Tibial artery (tissue), 4 donors: ENCODE results near the gene ALOX5.

ENCODE experiments used
- DNase-seq, 2 donors: peaks; one replicate each; pipeline ENCODE4 v3.0.0-alpha.2; 2019
- H3K27ac ChIP-seq, 2 donors: fragments of 200-600 bp; sonication (generic) in 1 of 2; 1 replicate in 1 of 2; 2 replicates in 1 of 2; pipeline ENCODE4 v1.5.1; 2018 to 2019; ENCODE audit warnings: mild to moderate bottlenecking in 1 of 2
- H3K27me3 ChIP-seq, 2 donors: fragments of 200-600 bp; sonication (generic) in 1 of 2; one replicate each; pipeline versions ENCODE4 v1.5.1 to v1.6.0; 2016 to 2019
- H3K36me3 ChIP-seq, 3 donors: fragments of 200-600 bp; sonication (generic) in 2 of 3; one replicate each; pipeline ENCODE4 v1.5.1; 2016 to 2019; ENCODE audit warnings: mild to moderate bottlenecking in 2 of 3
- H3K4me1 ChIP-seq, 4 donors: fragments of 200-600 bp; sonication (generic) in 2 of 4; 1 replicate in 3 of 4; 2 replicates in 1 of 4; pipeline ENCODE4 v1.5.1; 2016 to 2019
- H3K4me3 ChIP-seq, 2 donors: fragments of 200-600 bp; sonication (generic) in 1 of 2; 1 replicate in 1 of 2; 2 replicates in 1 of 2; pipeline ENCODE4 v1.5.1; 2018 to 2019; ENCODE audit warnings: mild to moderate bottlenecking in 2 of 2
- H3K9me3 ChIP-seq, 3 donors: fragments of 200-600 bp; sonication (generic) in 1 of 3; one replicate each; pipeline ENCODE4 v1.5.1; 2016 to 2019
- CTCF ChIP-seq, 2 experiments: fragments of 200-600 bp in 1 of 2; fragments of 450-650 bp in 1 of 2; IDR thresholded peaks; one replicate each; pipeline ENCODE4 v1.5.1; 2017 to 2019; ENCODE audit warnings: antibody characterized with exemption in 2 of 2, mild to moderate bottlenecking in 1 of 2, moderate library complexity in 1 of 2
- intact Hi-C: fragments of 100-400 bp; cut with DNase I; formaldehyde crosslinking; loops from one replicate; pipeline ENCODE4 v1.15.0; 2023; ENCODE audit warnings: low total_unique reads

ALOX5 gene

DNA sequence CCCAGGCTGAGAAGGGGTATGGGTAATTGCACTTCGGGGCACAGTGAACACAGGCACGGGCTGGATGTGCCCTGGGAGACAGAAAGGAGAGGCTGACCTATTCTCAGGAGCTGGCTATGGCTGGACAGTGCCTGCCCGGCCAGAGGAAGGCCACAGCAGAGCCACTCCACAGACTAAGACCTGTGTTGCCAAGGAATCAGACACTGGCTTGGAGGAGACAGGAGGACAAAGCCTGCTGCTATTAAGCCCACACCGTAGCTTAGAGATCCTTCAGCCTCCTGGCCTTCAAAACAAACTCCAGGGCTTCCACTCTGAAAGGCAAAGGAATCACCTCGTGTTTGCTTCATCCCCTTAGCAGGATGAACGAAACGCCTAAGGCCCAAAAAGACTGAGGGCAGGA is 82.2 kb downstream of the ALOX5 start:
- no peak overlapping the region for H3K27ac ChIP-seq
- H3K36me3 ChIP-seq, result peaks cover 32 to 60% (median 53%) of the 10 kb centered on the region in 3 donors
- H3K27me3 ChIP-seq, result no peaks in the 10 kb centered on the region
- TF ChIP-seq CTCF (IDR thresholded peaks at IDR 0.05), result no peak
- H3K4me3 ChIP-seq, result no peak overlapping the region
- intact Hi-C loops, result no loop called here
- H3K9me3 ChIP-seq, result no peaks in the 10 kb centered on the region
- peaks cover 0 to 4% (median 0%) of the 10 kb centered on the region in 4 donors for H3K4me1 ChIP-seq
- no peak for DNase-seq

- TF ChIP-seq CTCF (IDR thresholded peaks at IDR 0.05), result no peak
- Histone ChIP-seq H3K9me3 (no peaks in the 10 kb centered on the region), H3K4me1 (peaks cover 0 to 4% (median 0%) of the 10 kb centered on the region in 4 donors), H3K36me3 (peaks cover 32 to 65% (median 54%) of the 10 kb centered on the region in 3 donors), H3K27me3 (no peaks in the 10 kb centered on the region), H3K27ac (no peak overlapping the region), H3K4me3 (no peak overlapping the region)
- intact Hi-C loops, result no loop called here
- DNase-seq, result no peak
These were observed 82.8 kb downstream of the ALOX5 start for GRCh38 chr10:45456822-45457221.

GRCh38 chr10:45457487-45457886 is 83.5 kb downstream of the ALOX5 start:
- Histone ChIP-seq H3K36me3 (peaks cover 32 to 70% (median 59%) of the 10 kb centered on the region in 3 donors), H3K27me3 (no peaks in the 10 kb centered on the region), H3K4me3 (no peak overlapping the region), H3K4me1 (peaks cover 0 to 4% (median 0%) of the 10 kb centered on the region in 4 donors), H3K27ac (no peak overlapping the region), H3K9me3 (no peaks in the 10 kb centered on the region)
- intact Hi-C loops, result no loop called here
- no peak for TF ChIP-seq CTCF (IDR thresholded peaks at IDR 0.05)
- no peak for DNase-seq

- Histone ChIP-seq H3K27me3 (no peaks in the 10 kb centered on the region), H3K36me3 (peaks cover 32 to 79% (median 57%) of the 10 kb centered on the region in 3 donors), H3K4me1 (peaks cover 0 to 5% (median 0%) of the 10 kb centered on the region in 4 donors), H3K4me3 (no peak overlapping the region), H3K27ac (no peak overlapping the region), H3K9me3 (no peaks in the 10 kb centered on the region)
- no peak for DNase-seq
- TF ChIP-seq CTCF (IDR thresholded peaks at IDR 0.05), result no peak
- intact Hi-C loops, result loop anchor here (10.0 kb wide), 1 partner anchor 134 kb away; no protein-coding TSS in a partner anchor
These were observed 86.3 kb downstream of the ALOX5 start for GRCh38 chr10:45460235-45460878.

- intact Hi-C loops, result loop anchor here (10.0 kb wide), 1 partner anchor 134 kb away; no protein-coding TSS in a partner anchor
- H3K9me3 ChIP-seq, result no peaks in the 10 kb centered on the region
- H3K27me3 ChIP-seq, result no peaks in the 10 kb centered on the region
- no peak for DNase-seq
- TF ChIP-seq CTCF (IDR thresholded peaks at IDR 0.05), result no peak
- H3K27ac ChIP-seq, result no peak overlapping the region
- peaks cover 0 to 8% (median 0%) of the 10 kb centered on the region in 4 donors for H3K4me1 ChIP-seq
- H3K4me3 ChIP-seq, result no peak overlapping the region
- peaks cover 32 to 77% (median 50%) of the 10 kb centered on the region in 3 donors for H3K36me3 ChIP-seq
These were observed 87.0 kb downstream of the ALOX5 start for GRCh38 chr10:45461034-45461433.
